Omental fat pad (tissue), 4 donors: ENCODE measurements around the gene TLDC2. TPM values are rescaled to one million over a fixed set of nuclear protein-coding genes. Genes with fewer than 3 reads are reported as not detected.

Experiments used
- ATAC-seq: fragments of 150-250 bp; one replicate; pipeline ENCODE4 v1.9.1; 2016; ENCODE audit warnings: mild to moderate bottlenecking, moderate library complexity; ENCODE audit not compliant: low FRiP score
- DNase-seq: peaks from one replicate; pipeline ENCODE4 v3.0.0-alpha.2; 2019; ENCODE audit warnings: low spot score
- CTCF ChIP-seq, 3 donors: fragments of 450-650 bp; IDR thresholded peaks; one replicate each; pipeline ENCODE4 v1.5.1; 2016 to 2017; ENCODE audit warnings: antibody characterized with exemption in 3 of 3, mild to moderate bottlenecking in 3 of 3, moderate library complexity in 2 of 3
- total RNA-seq, 4 donors: library from RNA; depleted of rRNA; stranded (reverse); fragments of >200 nt; gene quantifications; one replicate each; pipeline ENCODE4 v1.1.0, GENCODE V29; 2016

Gene TLDC2
- total RNA-seq, 4 donors from 2014 or later = 0.63 TPM; not detected in 3

GRCh38 chr20:36856691-36857635 is 19.0 kb upstream of the TLDC2 start:
- no peak for DNase-seq
- TF ChIP-seq CTCF (IDR thresholded peaks at IDR 0.05) = no peak
- ATAC-seq = no peak

- ATAC-seq = no peak
- TF ChIP-seq CTCF (IDR thresholded peaks at IDR 0.05) = no peak
Observed at GRCh38 chr20:36859282-36859555, 16.7 kb upstream of the TLDC2 start.

GRCh38 chr20:36859700-36860330 is 16.1 kb upstream of the TLDC2 start:
- DNase-seq (no peak), ATAC-seq (no peak)
- no peak for TF ChIP-seq CTCF (IDR thresholded peaks at IDR 0.05)

More at GRCh38 chr20:36859282-36859555, 16.7 kb upstream of the TLDC2 start:
- DNase-seq = no peak

GRCh38 chr20:36860339-36860738 is 15.6 kb upstream of the TLDC2 start:
- DNase-seq = no peak
- ATAC-seq = no peak
- TF ChIP-seq CTCF (IDR thresholded peaks at IDR 0.05) = no peak

- no peak for TF ChIP-seq CTCF (IDR thresholded peaks at IDR 0.05)
Observed at GRCh38 chr20:36860811-36861624, 14.9 kb upstream of the TLDC2 start.

GRCh38 chr20:36861625-36861874 is 14.4 kb upstream of the TLDC2 start:
- ATAC-seq = no peak
- no peak for DNase-seq
- no peak for TF ChIP-seq CTCF (IDR thresholded peaks at IDR 0.05)

More at GRCh38 chr20:36860811-36861624, 14.9 kb upstream of the TLDC2 start:
- DNase-seq (no peak), ATAC-seq (no peak)
